Measurements from ENCODE around the gene P2RX2.

The P2RX2 gene

GRCh38 chr12:132615579-132616038 is 3.0 kb upstream of the P2RX2 start:
- Histone ChIP-seq H3K9me3 (ENCODE audit: control insufficient read depth, insufficient read depth, low read length) (peaks cover 15% of the 10 kb centered on the region), H3K36me3 (ENCODE audit: insufficient read depth, low read length) (no peaks in the 10 kb centered on the region), H3K4me1 (ENCODE audit: insufficient read depth, low read length) (no peaks in the 10 kb centered on the region), H3K9ac (ENCODE audit: low read depth, low read length) (no peak overlapping the region)

- H3K9me3 ChIP-seq (ENCODE audit: control insufficient read depth, insufficient read depth, low read length) = peaks cover 11% of the 10 kb centered on the region
- H3K9ac ChIP-seq (ENCODE audit: low read depth, low read length) = no peak overlapping the region
- no peaks in the 10 kb centered on the region for H3K36me3 ChIP-seq (ENCODE audit: insufficient read depth, low read length)
- no peaks in the 10 kb centered on the region for H3K4me1 ChIP-seq (ENCODE audit: insufficient read depth, low read length)
Measured at GRCh38 chr12:132617135-132617701, 1.4 kb upstream of the P2RX2 start.

- H3K9ac ChIP-seq (ENCODE audit: low read depth, low read length) = peak overlapping the region; percentile 11; the same call in 1 of the 2 replicates
- peaks cover 4% of the 10 kb centered on the region; the same call in 1 of the 2 replicates for H3K4me1 ChIP-seq (ENCODE audit: insufficient read depth, low read length)
- H3K9me3 ChIP-seq (ENCODE audit: control insufficient read depth, insufficient read depth, low read length) = peaks cover 11% of the 10 kb centered on the region
- no peaks in the 10 kb centered on the region for H3K36me3 ChIP-seq (ENCODE audit: insufficient read depth, low read length)
Measured at GRCh38 chr12:132617822-132618682, 524 bp upstream of the P2RX2 start.

DNA sequence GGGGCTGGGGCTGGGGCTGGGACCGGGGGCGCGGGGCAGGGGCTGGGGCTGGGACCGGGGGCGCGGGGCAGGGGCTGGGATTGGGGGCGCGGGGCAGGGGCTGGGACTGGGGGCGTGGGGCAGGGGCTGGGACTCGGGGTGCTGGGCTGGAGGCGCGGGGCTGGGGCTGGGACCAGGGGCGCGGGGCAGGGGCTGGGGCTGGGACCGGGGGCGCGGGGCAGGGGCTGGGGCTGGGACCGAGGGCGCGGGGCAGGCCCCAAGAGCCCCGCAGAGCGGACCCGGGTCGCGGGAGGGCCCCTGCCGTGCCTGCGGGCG is 452 bp downstream of the P2RX2 start:
- Histone ChIP-seq H3K9ac (ENCODE audit: low read depth, low read length) (no peak overlapping the region), H3K9me3 (ENCODE audit: control insufficient read depth, insufficient read depth, low read length) (peaks cover 11% of the 10 kb centered on the region), H3K4me1 (ENCODE audit: insufficient read depth, low read length) (peaks cover 4% of the 10 kb centered on the region; the same call in 1 of the 2 replicates)

DNA sequence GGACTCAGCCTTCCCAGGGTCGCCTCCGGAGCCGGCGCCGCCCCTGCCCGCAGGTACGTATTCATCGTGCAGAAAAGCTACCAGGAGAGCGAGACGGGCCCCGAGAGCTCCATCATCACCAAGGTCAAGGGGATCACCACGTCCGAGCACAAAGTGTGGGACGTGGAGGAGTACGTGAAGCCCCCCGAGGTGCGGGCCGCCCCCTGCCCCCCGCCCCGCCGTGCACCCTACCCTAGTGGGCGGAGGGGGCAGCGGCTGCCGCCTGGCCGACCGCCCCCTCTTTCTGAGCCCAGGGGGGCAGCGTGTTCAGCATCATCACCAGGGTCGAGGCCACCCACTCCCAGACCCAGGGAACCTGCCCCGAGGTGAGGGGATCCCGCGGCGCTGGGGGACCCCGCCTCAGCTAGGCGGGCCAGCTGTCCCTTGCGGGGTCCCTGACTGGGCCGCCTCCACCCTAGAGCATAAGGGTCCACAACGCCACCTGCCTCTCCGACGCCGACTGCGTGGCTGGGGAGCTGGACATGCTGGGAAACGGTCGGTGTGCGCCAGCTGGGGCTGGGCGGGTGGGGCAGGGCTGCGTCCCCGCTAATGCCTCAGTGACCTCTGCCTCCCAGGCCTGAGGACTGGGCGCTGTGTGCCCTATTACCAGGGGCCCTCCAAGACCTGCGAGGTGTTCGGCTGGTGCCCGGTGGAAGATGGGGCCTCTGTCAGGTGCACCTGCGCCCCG is 973 bp downstream of the P2RX2 start:
- H3K36me3 ChIP-seq (ENCODE audit: insufficient read depth, low read length) = peaks cover 4% of the 10 kb centered on the region; the same call in 1 of the 2 replicates
- no peak overlapping the region; the same call in 1 of the 2 replicates for H3K9ac ChIP-seq (ENCODE audit: low read depth, low read length)
- H3K4me1 ChIP-seq (ENCODE audit: insufficient read depth, low read length) = peaks cover 4% of the 10 kb centered on the region; the same call in 1 of the 2 replicates
- H3K9me3 ChIP-seq (ENCODE audit: control insufficient read depth, insufficient read depth, low read length) = peaks cover 11% of the 10 kb centered on the region

More for the DNA sequence above, 452 bp downstream of the P2RX2 start:
- peaks cover 4% of the 10 kb centered on the region; the same call in 1 of the 2 replicates for H3K36me3 ChIP-seq (ENCODE audit: insufficient read depth, low read length)

DNA sequence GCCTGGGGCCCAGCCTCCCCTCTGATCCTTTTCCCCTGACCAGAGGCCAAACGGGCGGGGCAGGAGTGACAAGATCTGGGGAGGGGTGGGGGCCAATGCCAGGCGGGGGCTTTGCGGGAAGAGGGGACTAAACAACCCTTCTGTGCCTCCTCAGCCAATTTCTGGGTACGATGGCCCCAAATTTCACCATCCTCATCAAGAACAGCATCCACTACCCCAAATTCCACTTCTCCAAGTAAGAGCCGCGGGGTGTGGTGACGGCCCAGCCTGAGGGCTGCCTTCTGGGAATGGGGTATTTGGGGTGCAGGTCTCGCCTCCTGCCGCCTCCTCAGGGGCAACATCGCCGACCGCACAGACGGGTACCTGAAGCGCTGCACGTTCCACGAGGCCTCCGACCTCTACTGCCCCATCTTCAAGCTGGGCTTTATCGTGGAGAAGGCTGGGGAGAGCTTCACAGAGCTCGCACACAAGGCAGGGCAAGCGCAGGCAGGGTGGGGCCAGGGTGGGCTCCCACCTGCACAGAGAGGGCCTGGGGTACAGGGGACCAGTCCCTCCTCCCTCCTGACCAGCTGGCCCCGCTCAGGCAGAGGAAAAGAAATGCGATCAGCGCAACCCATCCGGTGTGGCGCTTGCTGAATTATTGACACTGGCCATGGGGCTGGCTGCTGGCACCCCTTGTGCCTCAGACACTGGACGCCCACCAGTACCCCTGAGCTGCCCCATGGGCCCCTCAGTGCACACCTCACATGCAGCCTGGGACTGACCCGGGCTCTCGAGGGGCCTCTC is 1.7 kb downstream of the P2RX2 start:
- H3K9me3 ChIP-seq (ENCODE audit: control insufficient read depth, insufficient read depth, low read length) = peaks cover 11% of the 10 kb centered on the region
- H3K9ac ChIP-seq (ENCODE audit: low read depth, low read length) = no peak overlapping the region
- peaks cover 4% of the 10 kb centered on the region; the same call in 1 of the 2 replicates for H3K36me3 ChIP-seq (ENCODE audit: insufficient read depth, low read length)
- peaks cover 4% of the 10 kb centered on the region; the same call in 1 of the 2 replicates for H3K4me1 ChIP-seq (ENCODE audit: insufficient read depth, low read length)

- H3K36me3 ChIP-seq (ENCODE audit: insufficient read depth, low read length) = peaks cover 4% of the 10 kb centered on the region; the same call in 1 of the 2 replicates
- H3K9me3 ChIP-seq (ENCODE audit: control insufficient read depth, insufficient read depth, low read length) = peaks cover 11% of the 10 kb centered on the region; the same call in 1 of the 2 replicates
- peaks cover 4% of the 10 kb centered on the region; the same call in 1 of the 2 replicates for H3K4me1 ChIP-seq (ENCODE audit: insufficient read depth, low read length)
- no peak overlapping the region for H3K9ac ChIP-seq (ENCODE audit: low read depth, low read length)
Measured at GRCh38 chr12:132620899-132621656, 2.5 kb downstream of the P2RX2 start.

- Histone ChIP-seq H3K9ac (ENCODE audit: low read depth, low read length) (no peak overlapping the region), H3K36me3 (ENCODE audit: insufficient read depth, low read length) (peaks cover 4% of the 10 kb centered on the region; the same call in 1 of the 2 replicates), H3K9me3 (ENCODE audit: control insufficient read depth, insufficient read depth, low read length) (peaks cover 11% of the 10 kb centered on the region; the same call in 1 of the 2 replicates), H3K4me1 (ENCODE audit: insufficient read depth, low read length) (peaks cover 4% of the 10 kb centered on the region; the same call in 1 of the 2 replicates)
Measured at GRCh38 chr12:132621657-132622435, 3.3 kb downstream of the P2RX2 start.

- H3K9ac ChIP-seq (ENCODE audit: low read depth, low read length) = no peak overlapping the region
- peaks cover 4% of the 10 kb centered on the region; the same call in 1 of the 2 replicates for H3K4me1 ChIP-seq (ENCODE audit: insufficient read depth, low read length)
- H3K36me3 ChIP-seq (ENCODE audit: insufficient read depth, low read length) = peaks cover 6% of the 10 kb centered on the region
- peaks cover 5% of the 10 kb centered on the region; the same call in 1 of the 2 replicates for H3K9me3 ChIP-seq (ENCODE audit: control insufficient read depth, insufficient read depth, low read length)
Measured at GRCh38 chr12:132622437-132623071, 4.0 kb downstream of the P2RX2 start.

DNA sequence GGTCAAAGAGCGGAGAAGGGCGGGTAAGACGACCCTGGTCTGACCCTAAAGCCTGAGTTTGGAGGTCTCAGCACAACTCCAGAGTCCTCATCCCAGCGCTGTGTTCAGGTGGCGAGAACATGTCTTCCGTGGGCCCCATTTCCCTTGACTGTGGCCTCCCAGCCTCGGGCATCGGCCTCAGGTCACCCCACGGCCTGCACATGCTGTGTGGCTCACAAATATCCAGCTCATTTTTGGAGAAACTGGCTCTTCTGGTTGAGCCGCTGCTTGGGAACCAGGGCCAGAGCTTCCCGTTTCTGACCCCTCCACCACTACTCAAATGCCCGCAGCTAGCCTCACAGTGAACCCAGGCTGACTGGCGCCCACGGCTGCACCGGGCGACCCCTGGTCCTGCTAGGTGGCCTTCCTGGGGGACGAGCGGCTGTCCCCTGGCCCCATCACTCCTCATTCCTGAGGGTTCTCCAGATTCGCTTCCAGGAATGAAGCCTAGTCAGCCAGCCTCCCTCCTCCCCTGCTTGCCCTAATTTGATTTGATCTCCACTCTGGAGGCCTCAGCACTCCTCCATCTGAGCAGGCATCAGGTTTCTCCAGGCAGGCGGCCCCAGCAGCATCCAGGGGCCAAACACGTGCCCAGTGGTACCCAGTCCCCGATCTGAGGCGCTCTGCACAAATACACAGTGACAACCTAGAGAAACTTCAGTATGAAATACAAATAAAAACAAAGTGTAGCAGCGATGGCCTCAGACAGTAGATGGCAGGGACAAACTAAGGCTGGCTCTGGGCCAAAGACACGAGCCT is 4.7 kb downstream of the P2RX2 start:
- no peaks in the 10 kb centered on the region for H3K9me3 ChIP-seq (ENCODE audit: control insufficient read depth, insufficient read depth, low read length)
- peaks cover 4% of the 10 kb centered on the region; the same call in 1 of the 2 replicates for H3K4me1 ChIP-seq (ENCODE audit: insufficient read depth, low read length)
- no peak overlapping the region for H3K9ac ChIP-seq (ENCODE audit: low read depth, low read length)
- peaks cover 9% of the 10 kb centered on the region for H3K36me3 ChIP-seq (ENCODE audit: insufficient read depth, low read length)

- Histone ChIP-seq H3K9me3 (ENCODE audit: control insufficient read depth, insufficient read depth, low read length) (no peaks in the 10 kb centered on the region), H3K4me1 (ENCODE audit: insufficient read depth, low read length) (peaks cover 4% of the 10 kb centered on the region; the same call in 1 of the 2 replicates), H3K9ac (ENCODE audit: low read depth, low read length) (no peak overlapping the region), H3K36me3 (ENCODE audit: insufficient read depth, low read length) (peaks cover 9% of the 10 kb centered on the region)
Measured at GRCh38 chr12:132624186-132624855, 5.7 kb downstream of the P2RX2 start.
